Mesendoderm (in vitro differentiated cells): ENCODE results near the gene ZDHHC17. TPM values are rescaled to one million over a fixed set of nuclear protein-coding genes. Genes with fewer than 3 reads are reported as not detected.

Source experiments
- DNase-seq: peaks from one replicate; pipeline ENCODE4 v3.0.0; 2013
- H2AK5ac ChIP-seq: 2 replicates; pipeline ENCODE4 v1.6.1; 2013; ENCODE audit warnings: low read length, inconsistent platforms
- H2BK120ac ChIP-seq: 2 replicates; pipeline ENCODE4 v1.6.1; 2013; ENCODE audit warnings: low read depth, mild to moderate bottlenecking, low read length, moderate library complexity, mixed read lengths
- H2BK15ac ChIP-seq: replicated peaks from 2 replicates; pipeline ENCODE4 v1.6.1; 2013; ENCODE audit warnings: low read depth, mild to moderate bottlenecking, moderate library complexity
- H2BK5ac ChIP-seq: 2 replicates; pipeline ENCODE4 v1.6.1; 2013; ENCODE audit warnings: low read length, inconsistent platforms
- H3K18ac ChIP-seq: 2 replicates; pipeline ENCODE4 v1.6.1; 2013; ENCODE audit warnings: mild to moderate bottlenecking, low read length, mixed read lengths
- H3K23ac ChIP-seq: one replicate; pipeline ENCODE4 v1.6.1; 2013; ENCODE audit warnings: low read length
- H3K27ac ChIP-seq: 2 replicates; pipeline ENCODE4 v1.5.1; 2013; ENCODE audit warnings: low read depth, mild to moderate bottlenecking, inconsistent platforms, low read length, moderate library complexity
- H3K27me3 ChIP-seq: 2 replicates; pipeline ENCODE4 v1.6.1; 2013; ENCODE audit warnings: low read length, control low read depth, mild to moderate bottlenecking, inconsistent platforms; ENCODE audit not compliant: insufficient read depth, poor library complexity
- H3K36me3 ChIP-seq: 2 replicates; pipeline ENCODE4 v1.6.1; 2013; ENCODE audit warnings: low read length, inconsistent platforms; ENCODE audit not compliant: control insufficient read depth, insufficient read depth
- H3K4ac ChIP-seq: one replicate; pipeline ENCODE4 v1.6.1; 2013; ENCODE audit warnings: low read depth, mild to moderate bottlenecking, low read length, moderate library complexity
- H3K4me1 ChIP-seq: 2 replicates; pipeline ENCODE4 v1.6.1; 2013; ENCODE audit warnings: low read depth, low read length, inconsistent platforms; ENCODE audit not compliant: control insufficient read depth
- H3K4me2 ChIP-seq: 2 replicates; pipeline ENCODE4 v1.6.1; 2013; ENCODE audit warnings: low read length
- H3K4me3 ChIP-seq: 2 replicates; pipeline ENCODE4 v1.5.1; 2013; ENCODE audit warnings: mild to moderate bottlenecking, low read length
- H3K56ac ChIP-seq: one replicate; pipeline ENCODE4 v1.6.1; 2013; ENCODE audit warnings: low read length
- H3K79me1 ChIP-seq: 2 replicates; pipeline ENCODE4 v1.6.1; 2013; ENCODE audit warnings: low read length, inconsistent platforms
- H3K79me2 ChIP-seq: 2 replicates; pipeline ENCODE4 v1.6.1; 2013; ENCODE audit warnings: mild to moderate bottlenecking, low read length; ENCODE audit not compliant: control insufficient read depth, insufficient read depth
- H3K9ac ChIP-seq: 2 replicates; pipeline ENCODE4 v1.6.1; 2013; ENCODE audit warnings: low read length, inconsistent platforms
- H4K5ac ChIP-seq: one replicate; pipeline ENCODE4 v1.6.1; 2013; ENCODE audit warnings: low read length
- H4K8ac ChIP-seq: one replicate; pipeline ENCODE4 v1.6.1; 2013; ENCODE audit warnings: low read depth, mild to moderate bottlenecking, control low read depth, low read length, moderate library complexity
- WGBS: extraction: QIAGEN DNeasy Blood & Tissue Kit; methylation state at CpG from one replicate; pipeline ENCODE4 v1.1.7; 2013; ENCODE audit warnings: low lambda C conversion rate, missing lambda C conversion rate; ENCODE audit not compliant: insufficient coverage; ENCODE audit errors: extremely low coverage; 5-methylcytosine and 5-hydroxymethylcytosine counted together
- polyA plus RNA-seq, 2 experiments: library from polyadenylated mRNA; stranded (reverse); fragments of 200-250 nt; gene quantifications; one replicate each; pipeline ENCODE4 v1.2.3, GENCODE V29; 2013

ZDHHC17 gene
- 11.9 TPM for polyA plus RNA-seq (2013, experiment 1 of 2)
- polyA plus RNA-seq (2013, experiment 2 of 2), result 10.7 TPM

DNA sequence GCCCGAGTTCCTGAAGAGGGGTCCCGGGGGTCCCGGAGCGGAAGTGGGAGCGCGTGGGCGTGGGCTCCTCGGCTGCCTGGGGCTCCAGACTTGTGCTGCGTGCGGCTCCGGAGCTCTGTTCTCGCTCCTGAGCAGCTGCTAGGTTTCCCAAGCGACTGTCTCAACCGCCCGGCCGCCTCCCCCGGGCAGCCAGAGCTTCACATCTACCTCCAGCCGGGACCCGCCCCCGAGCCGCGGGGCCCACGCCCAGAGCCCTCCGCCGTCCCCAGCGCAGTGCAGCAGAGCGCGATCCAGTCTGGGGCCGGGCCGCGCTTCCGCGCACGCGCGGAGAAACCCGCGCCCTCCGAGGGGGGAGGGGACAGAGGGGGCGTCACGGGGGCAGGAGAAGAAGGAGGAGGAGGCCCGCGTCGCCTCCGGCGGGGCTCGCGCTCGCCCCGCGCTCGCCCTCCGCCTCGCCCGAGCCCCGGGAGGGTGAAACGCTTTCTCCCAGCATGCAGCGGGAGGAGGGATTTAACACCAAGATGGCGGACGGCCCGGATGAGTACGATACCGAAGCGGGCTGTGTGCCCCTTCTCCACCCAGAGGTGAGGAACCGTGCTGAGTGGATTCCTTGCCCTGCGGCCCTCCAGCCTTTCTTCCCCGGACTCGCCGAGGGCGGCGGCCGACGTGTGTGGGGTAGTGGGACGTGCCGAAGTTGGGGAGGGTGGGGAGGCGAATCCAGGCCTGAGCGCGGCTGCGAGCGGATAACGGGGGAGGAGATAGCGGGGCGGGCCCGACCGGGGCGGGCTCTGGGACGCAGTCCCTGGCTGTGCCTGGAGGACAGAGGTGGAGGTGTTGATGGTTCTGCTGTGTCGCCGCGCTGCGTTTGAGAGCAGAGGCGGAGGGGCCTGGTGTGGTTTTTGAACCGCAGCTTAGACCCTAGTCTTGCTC, at the start of gene ZDHHC17:
TSS of gene ZDHHC17 (plus strand) at position 370 of the 930 bp plus-strand sequence. CDS start at position 492, 122 bp downstream.
- peaks cover 12% of the 10 kb centered on the region for H3K4me1 ChIP-seq
- no peaks in the 10 kb centered on the region for H3K27me3 ChIP-seq

DNA sequence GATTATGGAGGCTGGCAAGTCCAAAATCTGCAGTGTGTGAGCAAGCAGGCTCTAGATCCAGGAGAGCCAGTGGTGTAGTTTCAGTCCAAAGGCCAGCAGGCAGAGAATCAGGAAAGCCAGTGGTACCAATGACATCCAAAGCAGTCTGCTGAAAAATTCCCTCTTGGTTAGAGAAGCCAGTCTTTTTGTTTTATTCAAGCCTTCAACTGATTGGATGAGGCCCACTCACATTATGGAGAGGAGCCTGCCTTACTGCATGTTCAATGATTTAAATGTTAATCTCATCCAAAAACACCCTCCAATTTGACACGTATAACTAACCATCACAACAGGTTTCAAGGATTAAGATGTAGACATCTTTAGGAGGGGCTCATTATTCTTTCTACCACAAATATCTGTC, 49.5 kb upstream of the ZDHHC17 start:
- Histone ChIP-seq H2BK120ac (no peak overlapping the region), H3K4me1 (peaks cover 2% of the 10 kb centered on the region), H3K36me3 (no peaks in the 10 kb centered on the region), H3K18ac (no peak overlapping the region), H3K23ac (no peak overlapping the region), H3K27me3 (no peaks in the 10 kb centered on the region), H4K5ac (no peak overlapping the region), H3K79me2 (no peaks in the 10 kb centered on the region), H3K79me1 (no peaks in the 10 kb centered on the region), H3K27ac (no peak overlapping the region), H3K56ac (no peak overlapping the region), H4K8ac (no peak overlapping the region), H3K4me2 (no peak overlapping the region), H3K4ac (no peak overlapping the region), H3K9ac (no peak overlapping the region), H2BK15ac (no peak overlapping the region), H3K4me3 (no peak overlapping the region), H2BK5ac (no peak overlapping the region), H2AK5ac (no peak overlapping the region)
- no peak for DNase-seq
- no CpG with 5 or more reads among the region's 1 CpG for WGBS

More for the DNA sequence above, at the start of gene ZDHHC17:
- Histone ChIP-seq H3K79me1 (peaks cover 3% of the 10 kb centered on the region), H2BK120ac (no peak within 1 kb of the TSS), H3K4me2 (peak within 1 kb of the TSS; percentile 84), H3K79me2 (peaks cover 34% of the 10 kb centered on the region), H3K18ac (peak within 1 kb of the TSS; percentile 99), H3K27ac (peak within 1 kb of the TSS; percentile 98), H3K4me3 (peak within 1 kb of the TSS; percentile 87), H2BK15ac (no peak within 1 kb of the TSS), H4K8ac (no peak within 1 kb of the TSS), H4K5ac (no peak within 1 kb of the TSS), H3K4ac (peak within 1 kb of the TSS; percentile 78), H2BK5ac (peak within 1 kb of the TSS; percentile 98), H2AK5ac (no peak within 1 kb of the TSS), H3K56ac (peak within 1 kb of the TSS; percentile 100), H3K23ac (no peak within 1 kb of the TSS), H3K36me3 (no peaks in the 10 kb centered on the region), H3K9ac (peak within 1 kb of the TSS; percentile 98)
- no CpG with 5 or more reads among the region's 93 CpGs for WGBS
- DNase-seq, result peak; percentile 98

GRCh38 chr12:76714861-76715260, 49.1 kb upstream of the ZDHHC17 start:
- Histone ChIP-seq H3K4ac (no peak overlapping the region), H3K56ac (no peak overlapping the region), H3K79me2 (no peaks in the 10 kb centered on the region), H3K36me3 (no peaks in the 10 kb centered on the region), H3K18ac (no peak overlapping the region), H3K4me2 (no peak overlapping the region), H2BK5ac (no peak overlapping the region), H3K79me1 (no peaks in the 10 kb centered on the region), H2AK5ac (no peak overlapping the region), H2BK120ac (no peak overlapping the region), H3K27me3 (no peaks in the 10 kb centered on the region), H3K4me1 (peaks cover 2% of the 10 kb centered on the region), H3K27ac (no peak overlapping the region), H4K8ac (no peak overlapping the region), H3K23ac (no peak overlapping the region), H4K5ac (no peak overlapping the region), H3K9ac (no peak overlapping the region), H3K4me3 (no peak overlapping the region), H2BK15ac (no peak overlapping the region)
- DNase-seq, result no peak
- no CpG with 5 or more reads among the region's 3 CpGs for WGBS

DNA sequence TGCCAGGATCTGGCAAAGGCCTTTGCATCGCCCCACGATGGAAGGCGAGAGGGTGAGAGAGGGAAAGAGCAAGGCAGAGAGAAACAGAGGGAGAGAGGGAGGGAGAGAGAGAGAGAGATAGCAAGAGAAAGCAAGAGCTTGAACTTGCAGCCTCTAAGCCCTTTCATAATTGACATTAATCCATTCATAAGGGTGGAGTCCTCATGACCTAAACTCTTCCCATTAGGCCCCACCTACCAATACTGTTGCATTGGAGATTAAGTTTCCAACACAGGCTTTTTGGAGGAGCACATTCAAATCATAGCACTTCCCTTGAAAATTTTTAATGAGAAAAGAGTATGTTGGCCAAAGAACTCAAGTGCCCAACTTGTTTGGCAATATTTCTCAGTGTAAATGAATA, 48.6 kb upstream of the ZDHHC17 start:
- H3K27me3 ChIP-seq, result no peaks in the 10 kb centered on the region
- no peaks in the 10 kb centered on the region for H3K79me1 ChIP-seq
- H3K9ac ChIP-seq, result no peak overlapping the region
- WGBS, result no CpG with 5 or more reads among the region's 3 CpGs
- H2BK15ac ChIP-seq, result no peak overlapping the region
- no peaks in the 10 kb centered on the region for H3K79me2 ChIP-seq
- H3K27ac ChIP-seq, result no peak overlapping the region
- H3K23ac ChIP-seq, result no peak overlapping the region
- no peaks in the 10 kb centered on the region for H3K36me3 ChIP-seq
- H4K5ac ChIP-seq, result no peak overlapping the region
- no peak overlapping the region for H4K8ac ChIP-seq
- H2BK5ac ChIP-seq, result no peak overlapping the region
- H3K4me1 ChIP-seq, result peaks cover 2% of the 10 kb centered on the region
- no peak overlapping the region for H3K18ac ChIP-seq
- H3K4ac ChIP-seq, result no peak overlapping the region
- no peak overlapping the region for H3K4me3 ChIP-seq
- no peak overlapping the region for H3K56ac ChIP-seq
- H3K4me2 ChIP-seq, result no peak overlapping the region
- no peak overlapping the region for H2AK5ac ChIP-seq
- DNase-seq, result no peak
- no peak overlapping the region for H2BK120ac ChIP-seq

GRCh38 chr12:76717314-76717713, 46.6 kb upstream of the ZDHHC17 start:
- Histone ChIP-seq H3K4ac (no peak overlapping the region), H3K18ac (no peak overlapping the region), H2AK5ac (no peak overlapping the region), H3K79me1 (no peaks in the 10 kb centered on the region), H3K9ac (no peak overlapping the region), H3K79me2 (no peaks in the 10 kb centered on the region), H2BK15ac (no peak overlapping the region), H4K8ac (no peak overlapping the region), H3K27ac (no peak overlapping the region), H3K4me2 (no peak overlapping the region), H2BK5ac (no peak overlapping the region), H3K4me3 (no peak overlapping the region), H3K36me3 (no peaks in the 10 kb centered on the region), H3K56ac (no peak overlapping the region), H3K27me3 (no peaks in the 10 kb centered on the region), H3K4me1 (peaks cover 2% of the 10 kb centered on the region), H2BK120ac (no peak overlapping the region), H4K5ac (no peak overlapping the region), H3K23ac (no peak overlapping the region)
- DNase-seq, result no peak
- no CpG with 5 or more reads among the region's 1 CpG for WGBS
